NCI-H2107 treated with DMSO at 0.1 percent for 48 hours (cell line): ENCODE data around the gene UBAC1.

ENCODE experiments used
- DNase-seq: peaks from one replicate; lab custom pipeline; 2025; ENCODE audit not compliant: unreplicated experiment; lab: John Stamatoyannopoulos, UW

UBAC1 gene, protein sequence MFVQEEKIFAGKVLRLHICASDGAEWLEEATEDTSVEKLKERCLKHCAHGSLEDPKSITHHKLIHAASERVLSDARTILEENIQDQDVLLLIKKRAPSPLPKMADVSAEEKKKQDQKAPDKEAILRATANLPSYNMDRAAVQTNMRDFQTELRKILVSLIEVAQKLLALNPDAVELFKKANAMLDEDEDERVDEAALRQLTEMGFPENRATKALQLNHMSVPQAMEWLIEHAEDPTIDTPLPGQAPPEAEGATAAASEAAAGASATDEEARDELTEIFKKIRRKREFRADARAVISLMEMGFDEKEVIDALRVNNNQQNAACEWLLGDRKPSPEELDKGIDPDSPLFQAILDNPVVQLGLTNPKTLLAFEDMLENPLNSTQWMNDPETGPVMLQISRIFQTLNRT

DNA sequence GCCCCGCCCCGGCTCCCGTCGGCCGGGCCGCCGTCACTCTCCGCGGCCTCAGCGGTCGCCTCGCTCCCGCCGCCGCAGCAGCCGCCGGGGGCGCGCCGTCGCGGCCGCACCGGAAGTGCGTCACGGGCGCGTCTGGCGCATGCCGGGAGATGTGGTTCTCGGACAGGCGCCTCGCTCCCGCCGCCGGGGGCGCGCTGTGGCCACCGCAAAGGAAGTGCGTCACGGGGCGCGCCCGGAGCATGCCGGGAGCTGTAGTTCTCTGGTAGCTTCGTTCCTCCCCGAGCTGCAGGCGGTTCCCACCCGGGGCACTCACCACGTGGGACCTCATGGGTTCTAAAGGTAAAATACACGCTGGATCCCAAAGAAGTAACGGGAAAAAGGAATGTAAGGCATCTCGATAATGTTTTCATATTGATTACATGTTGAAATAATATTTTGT is at the start of gene UBAC1:
Gene UBAC1 (minus strand): TSS at position 97 of the 439 bp plus-strand sequence. CDS start 211 bp downstream, outside the sequence.
- DNase-seq = peak; percentile 83

DNA sequence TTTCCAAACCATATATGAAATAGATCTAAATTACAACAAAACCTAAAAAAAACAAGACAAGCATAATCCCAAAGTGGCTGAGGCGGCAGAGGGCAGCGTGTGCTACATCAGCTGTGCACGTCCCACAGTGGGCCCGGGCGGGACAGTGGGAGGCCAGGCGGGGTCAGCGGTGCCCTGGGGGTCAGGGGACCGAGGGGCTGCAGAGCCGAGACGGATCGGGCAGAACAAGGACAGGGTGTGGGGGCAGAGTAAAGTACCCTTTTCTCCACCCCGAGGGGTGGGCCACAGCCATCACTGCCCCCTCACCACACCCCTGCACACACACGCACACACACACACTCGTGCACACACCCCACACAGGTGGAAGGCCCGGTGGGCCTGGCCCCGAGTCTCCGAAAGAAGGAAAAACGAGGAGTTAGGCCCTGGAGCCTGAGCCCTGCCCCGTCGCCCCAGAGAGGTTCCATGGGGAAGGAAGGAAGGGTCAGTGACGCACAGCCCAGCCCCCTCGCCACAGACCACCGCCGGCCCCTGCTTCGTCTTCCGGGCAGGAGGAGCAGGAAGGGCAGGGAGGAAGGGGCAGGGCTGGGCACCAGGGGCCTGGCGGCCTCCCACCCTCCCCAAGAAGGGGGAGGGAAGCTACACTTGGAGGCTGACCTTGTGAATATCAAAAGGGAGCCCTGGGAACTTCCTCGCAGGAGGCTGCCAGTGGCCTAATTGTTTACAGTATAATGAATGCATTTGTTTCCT is 49.6 kb upstream of the UBAC1 start:
- no peak for DNase-seq

DNA sequence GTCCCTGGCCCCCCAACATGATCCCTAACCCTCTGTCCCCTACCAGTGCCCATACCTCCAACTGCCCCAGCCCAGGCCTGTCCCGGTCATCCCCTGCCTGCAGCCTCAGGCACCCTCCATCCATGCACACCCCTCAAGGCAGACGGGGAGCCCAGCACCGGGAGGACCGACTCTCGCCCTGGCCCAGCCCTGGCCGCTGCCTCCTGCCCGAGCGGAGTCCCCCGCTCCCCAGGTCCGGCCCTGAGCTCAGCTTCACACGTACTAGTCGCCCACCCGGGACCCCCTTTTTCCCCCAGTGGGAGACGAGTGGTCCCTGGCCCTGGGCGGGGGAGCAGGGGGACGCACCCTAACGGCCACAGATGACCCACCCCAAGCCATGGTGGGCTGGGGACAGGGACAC is 49.0 kb upstream of the UBAC1 start:
- no peak for DNase-seq

DNA sequence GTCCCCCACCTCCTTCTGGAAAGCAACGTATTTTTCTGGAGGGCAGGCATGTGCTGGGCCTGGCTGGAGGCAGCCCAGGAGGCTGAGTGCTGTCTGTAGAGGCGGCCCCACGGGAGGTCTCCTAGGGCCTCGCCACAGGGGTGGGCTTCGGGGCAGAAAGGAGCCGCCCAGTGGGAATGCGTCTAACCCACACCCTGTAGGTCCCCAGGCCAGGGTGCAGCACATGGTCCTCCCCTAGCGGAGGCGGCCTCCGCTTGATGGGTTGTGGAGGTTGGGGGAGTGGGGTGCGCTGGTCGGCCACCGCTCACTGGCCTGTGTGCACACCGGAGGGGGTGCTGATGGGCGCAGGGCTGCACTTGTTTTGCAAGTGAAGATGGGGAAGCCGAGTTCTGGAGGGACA is 48.3 kb upstream of the UBAC1 start:
- no peak for DNase-seq

DNA sequence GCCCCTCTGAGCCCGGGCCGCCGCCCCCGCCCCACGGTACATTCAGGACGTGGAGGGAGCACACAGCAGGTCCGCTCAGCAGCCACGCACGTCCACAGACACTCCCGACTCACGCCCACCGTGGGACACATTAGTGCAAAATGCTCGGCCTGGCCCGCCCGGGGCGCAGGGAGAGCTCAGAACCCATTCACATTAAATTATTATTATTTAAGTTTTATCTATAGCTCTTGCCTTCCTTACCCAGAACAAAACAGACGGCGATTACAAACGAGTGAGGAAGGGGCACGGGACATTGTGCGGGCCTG is 47.5 kb upstream of the UBAC1 start:
- no peak for DNase-seq

DNA sequence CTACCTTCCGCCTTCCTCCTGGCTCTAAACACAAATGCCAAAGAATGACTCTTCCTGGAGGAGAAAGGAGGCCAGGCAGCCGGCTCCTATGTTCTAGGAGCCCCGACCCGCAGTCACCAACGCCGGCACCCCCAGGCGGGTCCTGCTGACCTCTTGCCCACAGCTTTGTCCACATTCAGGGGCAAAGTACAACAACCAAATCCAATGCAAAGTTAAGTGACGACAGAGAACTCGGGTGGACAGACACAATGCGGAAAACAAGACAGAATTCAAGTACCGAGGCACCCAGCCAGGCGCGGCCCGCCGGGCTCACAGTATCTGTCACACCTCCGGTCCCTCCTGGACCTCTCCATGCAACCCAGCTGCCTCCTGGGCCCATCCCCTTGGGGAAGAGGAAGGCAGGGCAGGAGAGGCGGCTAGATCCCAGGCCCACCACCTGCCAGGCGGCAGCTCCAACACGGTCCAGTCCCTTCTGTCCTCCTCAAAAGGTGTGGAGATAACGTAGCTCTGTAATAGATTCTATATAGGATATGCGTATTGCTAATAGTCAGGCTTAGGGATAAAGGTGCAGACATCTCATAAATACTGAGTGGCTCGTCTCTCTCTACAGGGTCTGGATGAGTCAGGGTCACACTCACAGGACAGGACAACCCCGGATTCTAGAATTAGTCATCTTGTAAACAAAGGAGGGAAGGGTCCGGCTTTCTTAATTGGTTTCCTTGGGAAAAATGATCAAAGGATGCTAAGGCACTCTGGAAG is 46.9 kb upstream of the UBAC1 start:
- no peak for DNase-seq

DNA sequence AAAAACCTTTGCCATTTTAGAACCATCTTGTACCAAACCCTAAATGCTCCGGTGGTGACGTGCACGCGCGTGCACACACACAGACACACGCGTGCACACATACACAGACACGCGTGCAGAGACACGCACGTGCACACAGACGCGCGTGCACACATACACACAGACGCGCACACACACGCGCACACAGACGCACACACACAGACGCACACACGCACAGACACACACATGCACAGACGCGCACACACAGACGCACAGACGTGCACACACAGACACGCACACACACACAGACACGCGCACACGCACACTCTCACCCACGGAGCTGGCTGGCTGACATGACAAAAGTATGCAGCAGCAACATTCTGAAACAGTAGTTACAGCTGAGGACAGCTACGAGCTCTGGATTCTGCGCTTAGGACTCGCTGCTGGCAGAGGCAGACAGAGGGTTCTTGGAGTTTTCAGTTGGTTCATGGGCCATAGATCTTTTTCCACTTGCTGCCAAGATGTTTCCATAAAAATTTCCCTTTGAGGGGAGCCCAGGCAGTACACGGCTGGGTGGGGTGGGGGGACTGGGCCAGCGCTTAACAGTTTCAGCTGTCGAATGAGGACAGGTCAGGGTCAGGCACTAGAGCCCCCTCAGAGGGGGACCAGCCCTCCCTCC is 46.2 kb upstream of the UBAC1 start:
- no peak for DNase-seq

DNA sequence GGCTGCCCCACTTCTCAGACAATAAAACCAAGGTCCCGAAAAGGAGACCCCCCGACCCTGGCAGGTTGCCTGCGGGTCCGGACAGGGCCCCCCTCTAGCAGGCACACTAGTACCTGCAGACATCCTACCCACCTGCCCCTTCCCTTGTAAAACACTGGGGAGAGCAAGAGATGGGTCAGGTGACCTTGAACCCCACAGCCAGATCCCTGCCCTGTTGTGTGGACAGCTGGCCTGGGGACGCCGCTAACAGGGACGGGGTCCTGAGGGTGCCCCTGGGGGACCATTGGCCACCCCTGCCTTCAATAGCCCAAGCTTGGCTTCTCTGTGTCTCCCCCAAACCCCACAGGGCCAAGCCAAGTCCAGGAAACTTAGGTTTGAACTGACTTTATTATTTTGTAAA is 45.0 kb upstream of the UBAC1 start:
- no peak for DNase-seq

DNA sequence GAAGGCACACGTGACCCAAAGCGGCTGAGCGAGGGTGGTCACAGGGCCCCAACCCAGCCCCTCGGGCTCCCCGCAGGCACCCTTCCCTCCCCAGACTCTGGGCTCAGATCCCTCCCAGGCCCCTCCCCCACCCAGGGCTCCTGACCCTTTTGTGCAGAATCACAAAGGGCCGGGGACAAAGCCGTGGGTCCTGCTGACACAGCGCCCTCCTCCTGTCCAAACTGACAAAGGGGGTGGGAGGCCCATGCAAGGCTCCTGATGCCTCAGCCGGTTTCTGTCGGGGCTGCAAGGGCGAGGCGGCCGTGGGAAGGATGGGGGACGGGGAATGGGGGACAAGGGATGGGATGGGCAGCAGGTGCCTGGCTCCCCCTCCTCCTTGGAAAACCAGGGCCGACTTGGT is 43.5 kb upstream of the UBAC1 start:
- no peak for DNase-seq

DNA sequence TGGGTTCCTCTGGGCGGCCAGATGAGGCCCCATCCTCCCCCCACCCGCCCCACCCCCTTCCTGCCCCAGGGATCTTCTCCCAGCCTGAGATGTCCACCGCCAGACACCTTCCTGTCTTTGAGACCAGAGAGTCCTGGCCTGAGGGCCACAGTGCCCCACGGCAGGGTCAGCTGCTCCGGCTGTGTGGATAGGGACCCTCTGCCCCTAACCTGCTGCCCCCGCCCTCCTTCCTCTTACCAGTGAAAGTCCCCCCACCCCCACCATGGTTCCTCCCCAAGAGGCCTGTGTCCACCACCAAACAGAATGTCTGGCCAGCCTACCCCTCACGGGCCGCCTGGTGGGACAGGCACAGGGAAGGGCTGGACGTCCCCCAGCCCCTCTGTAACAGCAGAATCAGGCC is 43.0 kb upstream of the UBAC1 start:
- DNase-seq = no peak

DNA sequence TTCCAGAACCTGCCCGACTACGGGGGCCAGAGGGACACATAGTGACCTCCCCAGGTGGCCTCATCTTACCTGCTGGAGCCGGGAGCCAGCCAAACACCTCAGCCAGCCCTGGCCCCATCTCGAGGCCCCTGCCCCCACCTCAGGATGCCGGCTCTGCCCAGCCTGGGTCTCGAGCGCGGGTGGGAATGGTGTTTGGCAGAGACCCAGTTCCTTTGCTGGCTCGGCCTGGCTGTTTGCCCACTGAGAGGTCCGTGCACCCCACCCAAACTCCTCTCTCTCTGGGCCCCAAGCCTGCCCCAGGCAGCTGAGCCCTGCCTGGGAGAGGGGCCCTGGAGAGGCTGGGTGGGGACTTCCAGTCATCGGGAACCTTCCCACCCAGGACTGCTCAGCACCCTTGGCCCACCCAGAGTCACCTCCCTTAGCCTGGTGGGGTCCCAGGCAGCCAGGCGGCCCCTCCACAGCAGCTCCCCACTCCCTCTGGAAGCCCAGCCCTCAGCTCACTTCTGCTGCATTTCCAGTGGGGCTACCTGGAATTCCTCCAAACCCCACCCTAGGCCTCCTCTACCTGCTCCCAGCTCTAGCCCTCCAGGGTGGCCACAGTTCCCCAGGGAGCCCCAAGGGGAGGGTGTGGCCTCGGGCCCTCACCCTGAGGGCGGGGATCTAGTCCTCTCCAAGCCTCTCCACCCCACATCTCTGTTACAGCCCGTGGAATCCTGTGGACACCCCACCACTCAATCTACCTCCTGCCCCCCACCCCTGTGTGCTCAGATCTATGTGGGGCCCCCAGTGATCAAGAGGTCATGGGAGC is 42.4 kb upstream of the UBAC1 start:
- DNase-seq = no peak

DNA sequence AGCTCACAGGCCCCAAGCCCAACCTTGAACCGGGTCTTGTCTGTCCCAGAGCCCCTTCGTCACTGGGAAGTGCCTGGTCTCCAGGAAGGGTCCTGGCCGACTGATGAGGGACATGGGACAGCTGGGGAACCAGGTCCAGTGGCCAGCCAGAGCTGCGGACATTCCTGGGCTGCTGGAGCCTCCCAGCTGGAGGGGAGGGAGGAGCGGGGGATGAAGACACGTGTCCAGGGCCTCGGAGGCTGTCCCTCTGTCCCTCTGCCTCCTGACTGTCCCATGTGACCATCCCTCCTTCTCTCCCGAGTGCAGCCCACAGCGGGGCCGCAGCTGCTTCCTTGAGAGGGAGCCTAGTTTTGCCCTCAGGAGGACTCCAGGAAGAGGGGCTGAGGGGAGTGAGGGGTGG is 41.7 kb upstream of the UBAC1 start:
- no peak for DNase-seq

DNA sequence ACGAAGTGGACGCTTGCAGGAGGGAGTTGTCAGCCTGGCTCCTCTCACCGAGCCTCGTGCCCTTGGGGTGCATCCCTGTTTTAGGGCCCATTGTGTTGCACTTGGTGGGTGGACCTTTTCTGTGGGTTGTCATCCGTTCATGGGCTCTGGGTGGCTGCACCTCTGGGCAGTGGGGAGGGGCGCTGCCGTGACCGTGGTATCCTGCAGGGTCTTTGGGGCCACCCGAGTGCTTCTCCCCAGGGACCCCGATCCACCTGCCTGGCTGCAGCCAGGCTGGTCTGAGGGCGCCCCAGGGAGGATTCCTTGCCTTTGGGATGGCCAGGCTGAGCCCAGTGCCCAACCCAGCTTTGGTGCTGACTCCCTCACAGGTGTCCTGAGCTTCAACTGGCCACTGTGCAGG is 41.0 kb upstream of the UBAC1 start:
- no peak for DNase-seq

DNA sequence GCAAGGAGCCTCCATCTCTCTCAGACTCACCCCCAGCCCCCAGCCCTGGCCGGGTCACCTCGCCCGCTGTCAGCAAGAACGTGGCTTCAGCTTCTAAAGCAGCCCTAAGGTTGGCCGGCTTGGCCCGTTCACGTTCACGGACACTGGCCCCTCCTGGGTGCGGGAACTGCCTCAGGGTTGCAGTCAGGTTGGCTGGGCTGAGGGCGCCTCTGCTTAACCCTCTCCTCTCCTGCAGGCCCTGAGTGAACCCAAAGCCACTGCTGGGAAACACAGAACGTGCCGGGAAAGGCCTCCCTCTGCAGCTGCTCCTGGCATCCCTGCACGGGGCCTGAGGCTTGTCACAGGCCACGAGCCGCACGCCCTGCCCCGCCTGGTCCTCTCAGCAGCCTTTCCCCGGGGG is 40.1 kb upstream of the UBAC1 start:
- DNase-seq = no peak

DNA sequence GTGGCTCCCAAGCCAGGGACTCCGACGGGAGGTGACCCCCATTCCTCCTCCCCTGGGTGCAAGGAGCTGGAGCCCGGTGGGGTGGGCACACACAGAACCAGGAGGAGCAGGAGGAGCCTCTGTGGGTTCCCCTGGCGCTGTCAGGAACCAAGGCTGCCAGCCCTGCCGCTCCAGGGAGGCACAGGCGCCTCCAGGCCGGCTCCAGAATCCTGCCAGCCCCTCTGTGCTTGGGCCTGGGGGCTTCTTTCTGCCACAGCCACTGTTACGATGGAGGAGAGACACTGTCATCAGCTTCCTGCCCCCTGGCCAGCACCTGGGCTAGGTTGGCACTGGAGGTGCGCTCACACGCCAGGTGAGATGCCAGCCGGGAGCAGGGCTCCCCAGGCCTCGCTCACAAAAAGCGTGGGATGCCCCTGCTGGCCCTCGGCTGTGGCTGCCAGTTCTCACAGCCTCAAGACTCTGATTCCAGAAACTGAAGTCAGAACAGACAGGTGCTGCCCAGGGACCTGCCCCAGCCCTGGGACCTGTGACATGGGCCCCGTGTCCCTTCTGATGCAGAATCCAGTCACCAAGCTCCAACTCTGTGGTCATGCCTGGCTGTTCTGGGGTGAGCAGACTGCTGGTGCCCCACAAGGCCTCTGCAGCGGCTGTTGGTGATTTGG is 37.4 kb upstream of the UBAC1 start:
- no peak for DNase-seq

DNA sequence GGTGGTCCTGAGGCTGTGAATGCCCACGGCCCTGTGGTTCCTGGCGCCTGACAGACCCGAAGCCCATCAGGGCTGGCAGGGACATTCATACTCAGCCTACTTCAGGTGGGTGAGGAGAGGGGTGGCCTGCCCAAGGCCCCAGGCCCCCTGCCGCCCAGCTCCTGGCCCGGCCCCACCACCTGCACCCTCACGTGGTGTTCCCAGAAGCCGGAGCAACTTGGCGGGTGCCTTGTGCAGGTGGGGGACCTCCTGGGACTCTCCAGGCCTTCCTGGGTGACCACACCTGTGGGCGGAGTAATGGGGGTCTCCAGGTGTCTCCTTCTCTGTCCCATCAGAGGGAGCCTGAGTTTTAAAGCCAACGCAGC is 36.8 kb upstream of the UBAC1 start:
- DNase-seq = no peak

DNA sequence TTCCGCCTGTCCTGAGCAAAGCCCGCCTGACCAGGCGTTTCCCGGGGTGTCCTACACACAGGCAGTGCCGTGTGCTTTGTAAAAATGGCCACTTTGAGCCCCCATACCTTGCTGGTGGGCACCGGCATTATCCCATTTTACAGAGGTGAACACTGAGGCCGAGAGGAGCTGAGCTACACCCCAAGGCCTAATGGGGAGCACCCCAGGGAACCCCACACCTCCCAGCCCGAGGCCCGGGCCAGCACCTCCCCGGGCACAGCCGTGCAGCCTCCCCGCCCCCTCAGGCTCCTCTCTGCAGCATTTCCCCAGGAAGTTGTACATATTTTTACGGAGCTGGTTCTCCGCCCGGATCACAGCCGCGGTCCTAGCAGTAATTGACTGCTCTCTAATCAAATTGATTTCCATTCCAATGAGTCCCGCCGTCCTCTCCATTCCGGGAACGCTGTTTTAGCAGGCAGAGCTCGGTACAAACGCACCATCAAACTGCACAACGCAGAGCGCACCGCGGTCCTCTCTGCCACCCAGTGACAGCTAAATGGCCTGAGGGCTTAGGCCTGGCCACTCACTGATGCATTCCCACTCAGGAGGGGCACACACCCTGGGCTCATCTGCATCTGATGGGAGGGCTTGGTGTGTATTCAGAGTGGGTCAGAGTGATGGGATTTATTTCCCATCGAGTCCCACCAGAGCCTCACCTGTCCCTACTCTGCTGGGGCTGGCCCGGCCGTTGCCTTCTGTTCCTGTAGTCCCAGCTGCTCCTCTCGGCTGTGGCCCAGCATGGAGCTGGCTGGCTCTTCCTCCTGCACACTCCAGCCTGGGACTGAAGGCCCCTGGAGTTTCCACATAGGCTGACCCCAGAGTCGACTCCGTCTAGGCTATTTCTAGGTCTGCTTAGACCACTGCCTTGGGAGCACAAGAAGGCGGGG is 36.2 kb upstream of the UBAC1 start:
- no peak for DNase-seq

DNA sequence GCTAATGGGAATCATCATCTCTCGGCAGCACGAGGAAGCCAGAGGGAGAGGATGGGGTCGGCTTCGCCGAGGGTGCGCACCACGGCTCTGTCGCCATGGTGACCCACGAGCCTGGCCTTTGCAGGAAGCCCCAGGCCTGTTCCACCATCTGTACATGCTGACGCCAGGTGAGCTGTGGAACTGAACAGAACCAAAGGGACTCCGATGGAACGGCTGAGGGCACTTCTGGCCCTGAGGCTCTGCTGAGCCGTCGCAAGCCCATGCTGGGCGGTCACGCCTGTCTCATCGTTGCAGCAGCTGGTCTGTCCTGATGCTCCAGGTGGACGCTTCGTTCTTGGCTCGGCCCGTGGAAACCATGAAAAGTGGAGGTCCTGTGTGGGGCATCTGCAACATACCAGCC is 34.6 kb upstream of the UBAC1 start:
- no peak for DNase-seq
